RPMI8226 (cell line): ENCODE data around the gene USP49.
"Not testable (repeated sequence)": the region's sequence is repeated elsewhere in the genome, so short reads cannot be mapped to it uniquely, and the experiment has no call there.

ENCODE experiments used
- DNase-seq: peaks from one replicate; pipeline ENCODE4 v3.0.0-alpha.2; 2015

The USP49 gene

DNA sequence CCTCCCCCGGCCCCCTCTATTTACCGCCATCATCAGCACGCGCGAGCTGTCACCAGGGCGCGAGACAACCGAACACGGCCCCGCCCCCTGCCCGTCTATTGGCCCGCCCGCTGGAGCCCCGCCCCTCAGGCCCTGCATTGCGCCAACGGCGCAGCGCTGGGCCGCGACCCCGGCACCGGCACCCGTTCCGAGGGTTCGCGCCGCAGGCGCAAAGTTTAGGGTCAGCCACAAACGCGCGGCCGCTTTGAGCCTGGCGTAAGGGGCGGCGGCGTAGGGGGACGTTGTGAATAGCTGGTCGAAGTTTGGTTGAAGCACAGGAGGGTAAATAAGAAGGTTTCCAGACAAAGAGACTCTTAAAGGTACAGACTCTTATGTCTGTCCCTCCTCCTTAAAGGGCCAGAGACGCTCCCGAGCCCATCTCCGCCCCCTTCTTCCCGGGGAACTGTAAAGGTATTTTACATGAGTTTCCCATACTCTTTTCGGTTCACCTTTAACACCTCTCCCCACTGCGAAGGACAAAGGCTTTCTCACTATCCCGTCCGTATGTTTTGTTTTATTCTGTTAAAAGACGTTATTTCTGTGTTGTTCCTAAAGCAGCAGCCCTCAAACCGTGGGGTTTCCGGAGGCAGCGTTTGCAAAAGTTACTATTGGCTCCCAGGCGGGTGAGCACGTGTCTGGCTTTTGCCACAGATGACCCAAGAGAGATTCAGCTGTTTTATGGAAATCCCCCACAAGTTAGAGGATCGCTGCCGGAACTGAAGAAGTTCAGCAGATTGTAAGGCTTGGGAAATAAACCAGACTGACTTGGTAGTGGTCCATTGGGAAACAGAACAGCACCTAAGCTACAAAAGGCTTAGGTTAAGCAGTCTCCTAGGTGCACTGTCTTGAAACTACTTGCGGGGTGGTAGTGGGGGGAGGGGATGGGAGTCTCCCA, at the start of gene USP49:
USP49 (minus strand) TSS at position 76 of the 934 bp plus-strand sequence. CDS start 88,392 bp downstream, outside the sequence.
- peak; percentile 94 for DNase-seq

DNA sequence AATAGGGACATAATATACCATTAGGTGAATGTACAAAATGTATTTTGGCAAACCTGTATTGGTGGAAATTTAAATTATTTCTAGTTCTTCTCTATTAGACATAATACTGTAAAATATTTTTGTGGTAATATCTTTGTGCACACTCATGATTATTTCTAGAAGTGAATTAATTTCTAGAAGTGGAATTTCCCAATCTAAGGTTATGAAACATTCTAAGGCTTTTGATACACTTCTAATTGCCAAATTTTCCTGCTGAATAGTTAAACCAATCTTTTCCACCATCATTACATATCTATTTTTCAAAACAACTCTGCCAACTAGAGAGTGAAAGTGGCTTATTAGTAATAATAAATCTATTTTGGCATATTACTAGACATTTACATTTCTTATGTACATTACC, 48.3 kb upstream of the USP49 start:
- no peak for DNase-seq

DNA sequence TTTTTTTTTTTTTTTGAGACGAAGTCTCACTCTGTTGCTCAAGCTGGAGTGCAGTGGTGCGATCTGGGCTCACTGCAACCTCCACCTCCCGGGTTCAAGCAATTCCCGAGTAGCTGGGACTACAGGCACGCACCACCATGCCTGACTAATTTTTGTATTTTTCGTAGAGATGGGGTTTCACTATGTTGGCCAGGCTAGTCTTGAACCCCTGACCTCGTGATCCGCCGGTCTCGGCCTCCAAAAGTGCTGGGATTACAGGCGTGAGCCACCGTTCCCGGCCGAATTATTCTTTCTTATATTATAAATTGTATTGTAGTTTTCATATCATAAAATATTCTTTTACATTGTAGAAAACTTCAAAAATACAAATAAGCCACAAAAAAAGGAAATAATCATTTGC, 47.7 kb upstream of the USP49 start:
- DNase-seq: not testable (repeated sequence)

DNA sequence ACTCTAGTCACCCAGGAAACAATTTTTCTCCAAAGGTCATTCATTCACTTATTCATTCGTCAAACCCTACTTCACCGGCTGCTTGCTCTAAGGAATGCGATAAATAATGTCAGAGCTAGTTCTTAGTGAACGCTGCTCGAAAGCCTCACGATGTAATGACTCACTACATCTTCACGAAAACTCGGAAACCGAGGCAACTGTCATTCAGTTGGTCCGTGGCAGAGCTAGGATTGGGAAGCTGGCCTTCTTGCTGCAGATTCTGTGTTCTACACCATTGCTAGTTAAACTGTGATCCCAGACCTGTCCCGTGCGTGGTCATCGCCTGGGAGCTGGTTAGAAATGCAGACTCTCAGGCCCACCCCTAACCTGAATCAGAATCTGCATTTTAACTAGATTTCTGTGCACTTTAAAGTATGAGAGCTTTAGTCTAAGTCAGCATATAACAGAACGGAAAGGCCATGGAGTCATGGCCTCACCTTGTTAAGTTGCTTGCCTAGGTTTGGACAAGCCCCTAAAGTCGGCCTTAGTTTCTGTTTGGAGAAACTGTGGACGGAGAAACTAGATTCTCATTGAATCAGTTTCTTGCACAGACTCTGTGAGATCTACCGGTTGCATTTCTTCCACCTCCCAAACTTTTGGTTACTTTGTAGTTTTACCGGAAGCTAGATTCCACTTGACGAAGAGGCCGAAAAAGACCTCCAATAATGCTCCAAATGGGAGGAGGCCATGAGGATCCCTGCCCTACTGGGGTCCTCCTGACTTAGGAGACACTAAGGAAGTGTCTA, 47.1 kb upstream of the USP49 start:
- no peak for DNase-seq

DNA sequence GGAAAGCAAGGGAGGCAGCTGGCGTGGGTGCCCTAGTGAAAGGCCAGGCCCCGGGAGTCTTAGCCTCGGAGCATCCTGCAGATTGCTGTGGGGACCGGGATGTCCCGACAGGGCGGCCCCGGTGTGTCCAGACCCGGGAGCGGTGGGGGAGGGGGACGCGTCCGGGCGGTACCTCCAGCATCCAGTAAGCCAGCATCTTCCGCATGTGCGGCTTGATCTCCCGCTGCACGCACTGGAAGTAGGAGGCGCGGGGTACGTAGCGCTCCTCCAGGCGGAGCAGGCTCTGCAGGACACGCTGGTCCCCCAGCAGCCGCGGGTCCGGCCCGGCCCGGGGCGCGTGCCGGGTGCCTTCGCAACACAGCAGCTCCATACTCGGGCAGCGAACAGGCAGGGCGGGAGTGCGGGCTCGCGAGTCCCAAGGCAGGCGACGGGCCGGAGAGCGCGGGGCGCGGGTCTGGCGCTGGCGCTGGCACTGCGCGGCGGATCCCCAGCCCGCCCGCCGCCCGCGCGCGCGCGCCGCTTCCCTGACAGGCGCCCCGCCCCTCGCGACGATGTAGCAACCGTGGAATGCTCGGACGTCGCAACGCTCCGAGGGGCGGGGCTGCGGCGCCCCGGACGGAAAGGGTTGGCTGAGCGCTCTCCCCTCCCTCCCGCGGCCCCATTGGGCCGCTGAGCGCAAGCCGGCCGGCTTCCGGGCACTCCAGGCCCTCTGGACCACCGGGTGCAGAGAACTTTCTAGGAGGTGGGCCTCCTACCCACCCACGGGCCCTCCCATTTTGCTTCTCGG, 46.3 kb upstream of the USP49 start, which contains the start of gene CCND3:
CCND3 (minus strand) TSS at position 529 of the 787 bp plus-strand sequence; CDS start at position 370, 159 bp downstream.
- peak; percentile 96 for DNase-seq

DNA sequence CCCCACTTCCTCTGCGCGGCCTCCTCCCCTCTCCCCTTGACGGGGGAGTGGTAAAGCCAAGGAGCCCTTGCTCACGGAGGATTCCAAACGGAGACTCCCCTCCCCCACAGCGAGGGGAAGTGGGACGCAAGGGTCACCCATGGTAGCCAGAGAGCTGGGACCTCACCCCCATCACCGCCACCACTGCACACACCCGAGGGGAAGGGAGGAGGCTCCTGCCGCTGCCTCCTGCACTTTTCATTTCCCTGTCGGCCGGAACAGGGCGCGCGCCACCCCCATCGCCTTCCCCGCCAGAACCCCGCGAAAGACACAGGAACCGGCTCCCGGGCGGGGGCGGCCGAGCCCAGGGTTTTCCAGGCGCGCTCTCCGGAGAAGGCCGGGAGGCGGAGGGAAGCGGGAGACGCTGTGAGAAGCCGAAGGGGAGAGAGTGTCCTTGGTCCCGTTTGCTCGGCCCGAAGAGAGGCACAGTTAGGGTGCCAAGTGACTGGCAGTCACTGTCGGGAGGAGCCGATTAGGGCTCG, 45.6 kb upstream of the USP49 start:
- peak; percentile 39 for DNase-seq

DNA sequence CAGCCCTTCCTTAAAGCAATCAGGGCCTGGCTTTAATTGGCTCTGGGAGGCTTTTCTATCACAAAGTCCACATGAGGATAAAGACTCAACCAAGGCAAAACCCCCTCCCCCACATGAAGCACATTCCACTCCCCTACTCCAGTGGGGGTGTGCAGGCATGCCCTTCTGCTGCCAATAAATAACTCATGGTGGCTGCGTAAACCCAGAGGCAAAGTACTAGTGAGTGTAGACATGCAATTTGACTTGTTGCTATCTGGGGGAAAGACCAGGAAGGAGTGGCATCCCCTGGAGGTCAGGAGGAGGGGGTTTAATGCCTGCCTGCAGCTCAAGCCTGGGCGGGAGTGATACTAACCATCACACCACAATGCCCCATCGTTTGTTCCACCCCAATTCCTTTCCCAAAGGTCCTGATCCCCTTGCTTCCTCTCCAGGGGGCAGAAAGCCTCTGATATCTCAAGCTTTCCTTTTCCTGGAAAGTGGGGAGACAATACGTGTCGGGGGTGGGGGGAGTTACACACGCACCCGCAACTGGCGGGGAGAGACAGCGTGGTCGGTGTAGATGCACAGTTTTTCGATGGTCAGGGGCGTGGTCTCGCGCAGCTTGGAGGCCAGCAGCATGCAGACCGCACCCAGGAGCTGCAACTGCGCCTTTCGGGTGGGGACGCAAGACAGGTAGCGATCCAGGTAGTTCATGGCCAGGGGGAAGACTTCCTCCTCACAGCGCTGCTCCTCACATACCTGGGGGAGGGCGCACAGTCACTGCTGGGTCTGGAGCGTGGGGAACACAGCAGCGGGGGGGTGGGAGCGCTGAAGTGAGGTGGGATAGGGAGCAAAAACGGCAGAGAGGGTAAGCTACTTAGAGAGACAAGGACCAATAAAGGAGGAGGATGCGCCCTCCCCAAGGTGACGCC, 44.9 kb upstream of the USP49 start:
- DNase-seq: no peak

DNA sequence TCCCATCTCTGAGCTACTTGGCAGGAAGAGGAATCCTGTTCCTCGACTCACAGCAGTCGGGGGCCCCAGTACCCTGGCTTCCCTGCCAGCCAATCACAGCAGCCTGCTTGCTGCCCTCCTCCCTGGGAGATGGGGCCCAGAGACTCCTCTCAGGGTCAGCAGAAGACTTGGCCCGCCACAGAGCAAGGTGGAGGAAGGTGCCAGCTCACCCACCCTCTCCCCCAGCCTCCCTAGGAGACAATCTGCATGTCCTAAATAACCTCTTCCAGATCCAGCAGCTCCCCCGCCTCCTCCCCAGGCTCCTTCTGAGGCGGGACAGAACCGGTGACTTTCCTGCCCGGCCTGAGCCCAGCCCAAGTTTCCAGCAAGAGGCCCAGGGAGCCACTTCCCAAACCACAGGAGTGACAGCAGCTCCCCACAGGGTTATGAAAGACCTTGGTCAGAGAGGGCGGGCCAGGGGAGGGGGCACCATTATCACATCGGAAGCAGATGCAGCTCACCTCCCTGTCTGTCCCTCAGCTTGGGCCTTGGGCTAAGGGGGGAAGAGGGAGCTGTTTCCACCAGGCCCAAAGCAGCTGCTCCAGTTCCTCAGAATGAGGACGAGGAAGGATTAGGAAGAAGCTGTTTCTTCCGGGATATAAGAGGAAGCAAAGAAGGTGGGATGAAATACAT, 44.1 kb upstream of the USP49 start:
- no peak for DNase-seq

DNA sequence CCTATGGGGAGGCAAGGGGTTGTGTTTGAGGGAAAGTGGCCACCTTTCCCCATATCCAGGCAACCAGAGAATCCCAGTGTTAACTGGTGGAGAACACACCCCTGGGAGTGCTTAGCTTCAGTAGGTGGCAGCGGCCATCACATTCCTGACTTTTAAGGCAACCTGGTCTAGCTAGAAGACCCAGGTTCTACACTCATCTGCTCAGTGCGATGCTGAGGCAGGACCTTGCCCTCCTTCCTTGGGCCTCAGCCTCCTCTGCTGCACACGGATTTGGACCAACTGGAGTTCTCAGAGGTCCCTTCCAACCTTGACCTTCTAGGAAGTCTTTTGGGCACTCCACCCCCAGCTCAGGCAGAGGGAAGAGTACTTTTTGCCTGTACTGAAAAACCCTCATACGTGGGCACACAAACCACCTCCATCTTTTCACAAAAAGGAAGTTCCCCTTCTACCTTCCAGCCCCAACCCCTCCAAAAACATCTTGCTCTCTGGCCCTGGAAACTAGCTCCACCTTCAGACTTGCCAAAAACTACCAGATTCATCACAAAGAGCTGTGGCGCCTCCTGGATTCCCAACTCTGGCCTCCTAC, 43.5 kb upstream of the USP49 start:
- DNase-seq: no peak

DNA sequence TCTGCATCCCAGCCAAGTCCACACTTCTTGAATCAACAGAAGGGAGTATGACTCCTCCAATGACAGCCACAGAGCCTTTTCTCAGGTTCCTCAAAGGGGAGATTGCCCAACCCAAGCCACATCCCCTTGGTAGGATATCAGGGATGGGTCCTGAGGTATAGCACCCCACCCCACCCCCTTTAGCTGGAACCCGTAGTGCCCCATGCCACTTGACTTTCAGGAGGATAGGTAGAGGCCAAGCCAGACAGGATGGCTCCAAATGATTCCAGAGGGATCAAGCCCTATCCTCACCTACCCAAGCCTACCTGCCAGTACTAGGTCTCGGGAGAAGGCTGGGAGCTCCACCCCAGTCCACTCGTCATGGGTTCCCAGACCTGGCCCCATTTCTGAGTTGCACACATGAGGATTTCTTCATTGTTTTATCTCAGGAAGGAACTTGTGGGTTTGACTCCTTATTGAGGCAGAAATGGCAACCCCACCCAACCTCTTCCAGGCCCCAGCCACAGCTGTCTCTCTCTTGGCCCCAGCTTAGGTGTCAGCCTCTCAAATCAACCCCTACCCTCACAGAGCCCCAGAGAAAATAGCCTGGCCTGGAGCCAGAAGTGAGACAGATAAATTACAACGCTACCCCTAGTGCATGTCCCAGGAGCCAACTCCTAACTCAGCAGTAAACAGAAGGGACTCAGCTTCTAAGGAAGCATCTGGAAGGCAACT, 42.8 kb upstream of the USP49 start:
- DNase-seq: no peak

DNA sequence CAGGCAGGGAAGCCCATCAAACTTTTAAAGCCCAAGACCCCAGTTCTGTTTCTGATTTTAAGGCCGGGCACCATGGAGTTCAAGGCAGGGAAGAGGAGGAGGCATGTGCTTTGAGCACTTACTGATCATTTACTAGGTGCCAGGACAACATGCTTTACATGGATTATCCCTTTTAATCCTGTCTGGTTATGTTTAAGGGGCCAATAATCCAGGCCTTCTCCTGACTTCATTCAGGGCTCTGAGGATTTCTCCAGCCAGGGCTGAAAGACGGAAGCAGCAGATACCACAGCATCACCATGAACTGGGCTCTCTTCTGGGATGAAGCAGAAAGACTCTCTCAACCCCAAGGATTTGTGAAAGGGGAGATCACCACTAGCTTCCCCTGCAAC, 42.3 kb upstream of the USP49 start:
- DNase-seq: no peak

DNA sequence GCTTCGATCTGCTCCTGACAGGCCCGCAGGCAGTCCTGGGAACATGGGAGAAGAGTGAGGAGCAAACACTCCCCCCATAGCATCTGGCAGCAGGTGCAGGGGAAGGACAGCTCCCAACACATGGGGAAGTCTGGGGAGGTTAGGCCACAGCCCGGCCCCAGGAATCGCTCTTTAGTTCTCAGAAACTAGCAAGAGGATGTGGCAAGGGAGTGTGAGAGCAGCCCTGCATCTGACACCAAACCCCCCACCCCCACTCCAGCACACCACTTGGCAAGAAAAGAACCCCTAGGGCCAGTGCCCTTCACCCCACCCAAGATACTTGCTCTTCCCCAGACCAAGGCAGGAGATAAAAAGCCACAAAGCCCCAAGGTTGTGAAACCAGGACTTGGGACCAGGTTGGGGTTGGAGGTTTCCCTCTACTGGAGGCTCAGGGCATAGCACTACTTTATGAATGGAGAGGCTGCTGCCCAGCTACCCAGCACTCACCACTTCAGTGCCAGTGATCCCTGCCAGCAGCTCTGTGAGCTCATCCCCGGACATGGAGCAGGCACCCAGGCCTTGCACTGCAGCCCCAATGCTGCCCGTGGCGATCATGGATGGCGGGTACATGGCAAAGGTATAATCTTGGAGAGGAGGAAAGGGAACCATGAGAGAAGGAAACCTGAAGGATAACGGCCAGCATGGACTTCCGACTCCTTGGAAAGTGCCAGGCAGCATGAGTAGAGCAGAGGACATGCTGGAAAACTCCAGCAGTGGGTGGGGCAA, 41.1 kb upstream of the USP49 start:
- peak; percentile 82 for DNase-seq

DNA sequence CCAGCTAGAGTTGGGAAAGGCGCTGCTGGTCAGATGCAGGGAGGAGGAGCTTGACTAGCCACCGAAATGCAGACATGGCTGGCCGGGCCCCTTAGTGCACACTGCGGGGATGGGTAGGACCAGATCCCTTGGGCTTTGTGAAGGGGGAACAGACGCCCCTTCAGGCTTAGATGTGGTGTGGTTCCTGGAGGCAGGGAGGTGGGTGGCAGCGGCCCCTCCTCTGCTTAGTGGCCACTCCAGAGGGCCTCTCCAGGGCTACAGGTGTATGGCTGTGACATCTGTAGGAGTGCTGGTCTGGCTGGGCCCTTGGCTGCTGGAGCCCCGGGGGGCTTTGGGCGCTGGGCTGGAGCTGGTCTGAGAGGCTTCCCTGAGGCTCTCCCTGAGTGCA, 40.5 kb upstream of the USP49 start:
- DNase-seq: no peak

DNA sequence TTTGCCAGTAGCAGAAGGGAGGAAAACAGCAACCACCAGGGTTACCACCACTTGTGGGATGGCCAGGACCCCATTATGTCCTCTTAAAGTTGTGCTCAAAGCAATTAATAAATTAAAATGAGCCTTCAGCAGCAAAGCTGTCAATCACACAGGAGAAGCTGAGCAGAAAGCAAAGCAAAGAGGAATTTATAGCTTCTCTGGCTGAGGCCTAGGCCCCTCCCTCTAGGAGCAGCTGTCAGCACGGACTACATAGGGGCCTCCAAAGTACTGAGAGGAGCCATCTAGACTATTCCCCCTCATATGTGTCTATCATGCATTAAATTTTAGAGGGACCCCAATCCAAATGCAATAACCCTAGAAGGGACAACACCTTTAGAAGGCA, 40.0 kb upstream of the USP49 start:
- DNase-seq: no peak

DNA sequence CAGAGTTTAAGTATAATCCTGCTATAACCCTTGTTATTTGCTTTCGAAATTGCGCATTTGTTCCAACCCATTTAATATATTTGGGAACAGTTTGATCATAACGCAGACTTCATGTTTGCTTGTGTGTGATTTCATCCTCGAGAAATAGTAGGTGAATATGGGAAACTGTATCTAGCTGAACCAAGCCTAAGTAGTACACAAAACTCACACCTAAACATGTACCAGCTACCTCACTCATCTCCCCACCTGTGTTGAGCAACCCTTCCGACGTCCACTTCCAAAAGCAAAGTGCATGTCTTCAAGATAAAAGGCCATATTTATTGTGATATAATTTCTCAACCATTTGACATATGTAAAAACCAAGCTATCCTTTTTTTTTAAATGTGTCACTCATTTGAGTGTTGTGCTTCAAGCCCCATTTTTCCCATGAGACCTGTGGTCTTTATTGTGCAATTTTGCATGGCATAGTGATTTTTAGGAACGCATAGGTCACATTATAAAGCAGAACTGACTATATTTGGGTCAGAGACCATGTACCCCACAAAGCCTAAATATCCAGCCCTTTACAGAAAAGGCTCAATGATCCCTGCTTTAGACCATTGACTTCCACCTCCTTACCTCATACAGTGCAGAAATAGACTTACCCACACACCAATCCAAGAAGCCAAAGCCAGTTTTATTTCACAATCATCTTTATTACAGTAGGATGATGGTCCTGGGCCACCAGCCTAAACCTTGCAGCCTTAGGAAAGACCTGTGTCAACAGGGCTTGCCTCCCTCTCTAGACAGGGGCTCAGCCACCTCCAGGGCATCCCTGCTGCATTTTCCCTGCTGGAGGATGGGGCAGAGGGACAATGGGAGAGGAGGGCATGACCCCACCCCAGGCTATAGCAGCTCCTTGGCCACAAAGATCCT, 39.4 kb upstream of the USP49 start:
- DNase-seq: no peak

DNA sequence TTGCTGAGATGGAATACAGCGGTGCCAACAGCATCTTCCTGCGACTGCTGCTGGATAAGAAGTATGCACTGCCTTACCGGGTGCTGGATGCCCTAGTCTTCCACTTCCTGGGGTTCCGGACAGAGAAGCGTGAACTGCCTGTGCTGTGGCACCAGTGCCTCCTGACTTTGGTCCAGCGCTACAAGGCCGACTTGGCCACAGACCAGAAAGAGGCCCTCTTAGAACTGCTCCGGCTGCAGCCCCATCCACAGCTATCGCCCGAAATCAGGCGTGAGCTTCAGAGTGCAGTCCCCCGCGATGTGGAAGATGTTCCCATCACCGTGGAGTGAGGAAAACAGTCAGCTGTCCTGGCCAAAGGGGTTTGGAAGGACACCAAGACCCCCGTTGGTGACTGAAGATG, 37.2 kb upstream of the USP49 start:
- no peak for DNase-seq

DNA sequence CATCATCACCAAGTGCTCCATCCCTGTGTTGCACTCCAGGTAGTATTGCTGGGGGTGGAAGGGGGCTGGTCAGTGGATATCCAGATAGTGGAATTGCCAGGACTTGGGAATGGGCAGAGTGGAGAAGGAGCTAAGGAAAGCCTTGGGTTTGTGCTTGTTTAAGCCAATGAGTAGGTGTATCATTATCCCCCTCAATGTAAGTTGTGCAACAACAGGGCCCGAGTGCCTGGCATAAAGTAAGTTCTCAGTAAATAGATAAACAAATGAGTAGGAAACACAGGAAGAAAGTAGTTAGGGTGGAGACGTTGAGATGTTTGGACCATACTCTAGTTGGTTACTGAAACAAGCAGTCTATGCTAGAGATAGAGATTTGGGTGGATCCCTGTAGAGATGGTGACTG, 36.6 kb upstream of the USP49 start:
- no peak for DNase-seq

DNA sequence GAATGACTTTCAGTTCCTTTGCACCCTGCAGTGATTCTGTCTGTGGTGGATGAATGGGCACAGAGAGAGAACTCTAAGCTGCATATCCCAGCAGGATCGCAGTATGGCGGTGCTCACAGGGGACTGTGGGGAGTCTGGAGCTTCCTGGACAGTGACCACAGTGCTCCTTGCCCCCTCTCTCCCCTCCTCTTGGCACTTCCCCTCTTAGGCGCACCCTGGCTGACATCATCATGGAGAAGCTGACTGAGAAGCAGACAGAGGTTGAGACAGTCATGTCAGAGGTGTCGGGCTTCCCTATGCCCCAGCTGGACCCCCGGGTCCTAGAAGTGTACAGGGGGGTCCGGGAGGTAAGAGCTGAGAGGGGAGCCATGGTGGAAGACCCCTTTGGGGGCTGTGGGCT, 34.7 kb upstream of the USP49 start:
- DNase-seq: no peak
